Endometrial microvascular endothelial cells (primary cell): ENCODE measurements around the gene FIGNL1. TPM values are rescaled to one million over a fixed set of nuclear protein-coding genes. Genes with fewer than 3 reads are reported as not detected.
"Not testable (repeated sequence)": the region's sequence is repeated elsewhere in the genome, so short reads cannot be mapped to it uniquely, and the experiment has no call there.

Experiments
- in situ Hi-C: cut with HindIII; loops from 2 replicates; pipeline ENCODE4 v1.10.0; 2017; ENCODE audit warnings: low sequenced_read_pairs, low pct_unique_long_range_greater_than_20kb; ENCODE audit errors: inconsistent ontology term
- total RNA-seq: library from RNA; depleted of rRNA; stranded (reverse); fragments of >200 nt; gene quantifications from one replicate; pipeline ENCODE4 v1.2.3, GENCODE V29; 2015; ENCODE audit errors: inconsistent ontology term

FIGNL1 gene
- total RNA-seq, 1 donor from 2014 or later = 37.4 TPM

DNA sequence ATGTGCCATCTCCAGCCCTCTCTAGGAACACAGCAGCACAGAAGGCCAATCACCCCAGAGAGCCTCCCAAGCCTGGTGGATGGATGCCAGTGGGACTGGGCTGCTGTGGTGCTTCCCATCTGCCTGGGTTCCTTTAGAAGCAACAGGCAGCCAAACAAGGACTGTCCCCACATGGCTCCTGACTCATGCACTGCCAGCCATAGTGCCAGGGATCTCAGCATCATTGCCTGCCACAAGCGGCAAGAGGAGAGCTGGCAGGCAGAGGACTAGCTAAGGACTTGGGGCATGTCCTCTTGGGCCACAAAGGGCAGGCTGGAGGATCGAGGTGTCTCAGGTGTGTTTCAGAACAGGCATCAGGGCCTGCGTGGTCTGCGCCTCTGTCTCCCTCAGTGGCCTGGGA is 23.4 kb upstream of the FIGNL1 start:
- in situ Hi-C loops = no loop called here

DNA sequence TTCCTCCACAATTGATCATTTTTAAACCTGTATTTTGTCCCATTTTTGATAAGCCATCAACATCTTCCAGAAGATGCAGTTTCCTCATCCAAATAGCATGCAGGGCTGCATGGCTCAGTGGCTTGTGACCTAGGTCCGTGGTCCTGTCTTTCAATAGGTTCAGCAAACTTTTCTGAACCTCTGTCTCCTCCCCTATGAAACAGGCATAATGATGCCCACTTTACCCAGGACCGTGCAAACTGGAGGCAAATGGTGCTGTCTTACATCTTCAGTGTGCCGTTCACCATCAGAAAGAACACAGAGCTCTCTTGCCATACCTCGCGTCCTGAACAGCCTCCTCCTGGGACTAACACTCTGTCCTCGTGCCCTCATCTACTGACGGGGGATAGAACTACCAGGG is 22.3 kb upstream of the FIGNL1 start:
- in situ Hi-C loops = no loop called here

DNA sequence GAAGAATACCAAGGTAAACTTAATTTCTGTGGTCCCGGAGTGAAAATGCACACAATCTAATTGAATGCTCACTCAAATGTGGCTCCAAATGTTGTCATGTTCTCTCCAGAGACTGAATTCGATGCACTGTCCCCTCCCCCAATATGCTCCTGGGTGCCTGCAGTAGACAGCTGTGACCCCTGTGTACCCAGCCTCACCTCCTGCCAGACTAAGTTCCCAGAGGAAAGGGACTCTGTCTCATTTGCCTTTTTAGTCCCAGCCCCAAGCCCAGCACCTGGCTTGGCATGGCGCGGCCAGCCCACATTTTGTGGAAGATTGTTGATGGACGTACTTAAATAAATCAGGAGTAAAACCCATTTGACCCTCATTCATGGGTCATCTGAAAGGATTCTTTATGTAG is 21.8 kb upstream of the FIGNL1 start:
- in situ Hi-C loops = no loop called here

DNA sequence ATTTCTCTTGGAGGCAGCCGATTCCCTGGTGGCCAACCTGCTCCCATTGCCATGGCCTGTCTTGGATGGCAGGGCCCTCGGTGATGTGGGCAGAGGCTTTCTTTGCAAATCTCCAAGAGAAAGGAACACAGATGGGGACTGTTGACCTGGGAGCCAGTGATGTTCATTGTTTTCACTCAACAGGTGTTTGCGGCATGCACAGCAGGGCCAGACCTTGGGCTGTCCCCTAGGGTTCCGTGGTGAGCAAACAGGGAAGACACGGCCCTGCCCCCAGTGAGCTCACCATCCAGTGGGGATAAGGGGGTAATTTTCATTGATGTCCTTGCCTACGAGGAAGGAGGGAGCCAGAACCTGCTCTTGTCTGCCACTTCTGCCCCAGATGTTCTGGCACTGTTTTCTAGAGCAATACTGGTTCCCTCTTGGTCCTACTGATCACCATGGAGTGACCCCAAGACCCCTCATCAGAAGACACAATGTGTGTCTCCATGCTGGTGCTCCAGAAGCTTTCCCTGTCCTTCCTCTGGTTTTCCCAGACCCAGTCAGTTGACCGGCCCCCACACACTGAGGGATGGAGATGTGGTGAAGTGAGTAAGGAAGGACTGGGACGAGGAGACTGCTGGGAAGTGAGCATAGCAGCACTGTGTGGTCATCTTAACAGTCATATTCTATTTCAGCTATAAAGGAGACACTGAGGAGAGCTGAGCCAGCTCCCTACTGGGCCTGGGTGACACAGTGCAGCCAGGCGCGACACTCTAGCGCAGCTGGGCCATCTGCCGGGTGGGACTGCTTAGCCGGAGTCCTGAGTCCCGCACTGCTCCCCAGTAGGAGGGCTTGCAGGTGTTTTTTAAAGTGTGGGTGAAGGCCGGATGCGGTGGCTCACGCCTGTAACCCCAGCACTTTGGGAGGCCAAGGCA is 20.4 kb upstream of the FIGNL1 start:
- in situ Hi-C loops = no loop called here

DNA sequence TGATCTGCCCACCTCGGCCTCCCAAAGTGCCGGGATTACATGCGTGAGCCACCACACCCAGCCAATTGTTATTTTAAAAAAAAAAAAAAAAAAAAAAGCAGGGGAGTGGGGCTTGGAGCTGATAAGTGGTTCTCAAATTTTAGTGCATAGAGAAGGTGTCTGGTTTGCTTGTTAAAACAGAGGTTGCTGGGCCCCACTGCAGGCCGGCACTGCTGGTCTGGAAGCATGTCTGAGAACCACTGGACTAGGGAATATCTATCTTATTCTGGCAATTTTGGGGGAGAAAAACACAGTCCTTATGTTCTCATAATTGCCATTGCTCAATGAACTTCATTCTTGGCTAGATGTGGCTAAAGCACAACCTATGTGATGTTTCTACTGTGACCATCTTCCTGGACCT is 19.0 kb upstream of the FIGNL1 start:
- in situ Hi-C loops = no loop called here

- in situ Hi-C loops = no loop called here
Measured at GRCh38 chr7:50467817-50468610, 17.9 kb upstream of the FIGNL1 start.

DNA sequence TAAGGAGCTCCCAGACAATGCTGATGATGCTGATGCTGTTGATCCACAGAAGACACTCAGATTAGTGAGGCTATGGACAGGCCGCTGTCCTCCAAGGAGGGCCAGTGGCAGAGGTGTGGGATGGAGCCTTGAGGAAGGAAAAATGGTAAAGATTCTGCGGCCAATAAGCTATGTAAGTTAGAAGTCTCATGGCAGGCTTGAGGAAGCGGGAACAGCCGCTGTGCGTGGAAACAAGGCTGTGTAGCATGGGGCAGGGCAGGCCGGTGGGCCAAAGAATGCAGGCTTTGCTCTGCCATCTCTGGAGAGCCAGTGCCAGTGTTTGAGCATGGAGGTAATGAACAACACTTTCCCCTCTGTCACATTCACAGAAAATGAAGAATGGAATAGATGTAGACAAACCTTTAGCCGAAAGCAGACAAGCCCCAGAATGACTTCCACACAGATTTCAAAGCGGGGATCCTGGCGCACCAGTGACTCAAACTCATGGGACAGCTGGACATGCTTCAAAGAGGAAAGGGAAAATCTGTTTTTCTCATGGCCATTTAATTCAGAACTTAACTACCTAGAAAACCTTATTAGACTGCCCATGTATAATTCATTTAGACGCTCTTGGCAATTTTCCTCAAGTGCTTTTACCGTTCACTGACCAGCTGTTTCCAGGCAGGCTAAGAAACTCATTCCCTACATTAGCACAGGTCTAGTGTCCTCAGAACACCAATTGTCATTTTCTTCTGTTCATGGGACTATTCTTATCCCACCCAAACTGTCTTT is 16.9 kb upstream of the FIGNL1 start:
- in situ Hi-C loops = no loop called here

- in situ Hi-C loops = no loop called here
Measured at GRCh38 chr7:50463035-50463434, 12.9 kb upstream of the FIGNL1 start.

DNA sequence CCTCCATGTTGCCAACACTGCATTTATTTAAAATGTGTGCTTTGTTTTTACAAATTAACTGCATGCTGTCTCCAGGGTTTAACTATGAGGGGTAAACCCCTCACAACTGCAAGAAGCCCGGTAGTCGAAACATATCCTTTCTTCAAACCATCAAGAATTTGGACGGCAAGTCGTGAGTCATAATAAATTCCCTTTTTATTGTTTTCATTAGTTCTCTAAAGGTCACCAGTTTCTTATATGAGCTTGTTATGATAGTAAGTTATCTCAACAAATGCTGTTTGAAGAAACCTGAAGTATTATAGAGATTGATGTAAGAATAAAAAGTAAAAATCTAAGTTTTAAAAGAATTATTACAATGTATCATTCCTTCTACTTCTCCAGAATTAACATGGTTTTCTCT is 12.2 kb upstream of the FIGNL1 start:
- in situ Hi-C loops = no loop called here

DNA sequence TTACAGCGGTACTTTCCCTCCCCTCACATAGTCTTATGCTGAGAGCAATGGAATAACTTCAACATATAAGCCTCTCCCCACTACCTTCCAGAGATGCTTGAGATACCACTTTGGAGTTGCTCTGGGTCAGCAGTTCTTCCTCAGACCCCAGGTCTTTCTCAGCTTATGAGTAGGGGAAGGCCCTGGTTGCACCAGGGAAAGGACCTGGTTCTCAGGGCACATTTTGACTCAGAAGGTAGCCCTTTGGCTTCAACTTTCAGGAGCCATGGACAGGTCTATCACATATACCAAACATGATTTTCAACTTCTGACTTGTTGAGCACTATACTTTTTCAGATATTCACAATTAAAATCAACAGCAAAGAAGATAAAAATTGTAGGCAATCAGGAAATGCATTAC is 11.5 kb upstream of the FIGNL1 start:
- in situ Hi-C loops = no loop called here

GRCh38 chr7:50459183-50459582 is 9.0 kb upstream of the FIGNL1 start:
- in situ Hi-C loops = not testable (repeated sequence)

DNA sequence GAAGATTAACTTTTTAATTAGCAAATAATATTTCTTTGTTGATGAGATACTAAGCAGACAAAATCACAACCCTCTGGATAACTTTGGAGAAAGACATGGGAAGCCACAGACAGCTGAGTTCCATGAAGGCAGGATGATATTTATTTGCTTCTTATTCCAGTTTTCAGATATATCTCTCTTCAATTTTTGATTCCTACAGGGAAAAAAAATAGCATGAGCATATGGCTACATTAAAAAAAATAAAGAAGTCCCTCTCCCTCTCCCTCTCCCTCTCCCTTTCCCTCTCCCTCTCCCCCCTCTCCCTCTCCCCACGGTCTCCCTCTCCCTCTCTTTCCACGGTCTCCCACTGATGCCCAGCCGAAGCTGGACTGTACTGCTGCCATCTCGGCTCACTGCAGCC is 8.5 kb upstream of the FIGNL1 start:
- in situ Hi-C loops = not testable (repeated sequence)

GRCh38 chr7:50456371-50457123 is 6.4 kb upstream of the FIGNL1 start:
- in situ Hi-C loops = no loop called here

DNA sequence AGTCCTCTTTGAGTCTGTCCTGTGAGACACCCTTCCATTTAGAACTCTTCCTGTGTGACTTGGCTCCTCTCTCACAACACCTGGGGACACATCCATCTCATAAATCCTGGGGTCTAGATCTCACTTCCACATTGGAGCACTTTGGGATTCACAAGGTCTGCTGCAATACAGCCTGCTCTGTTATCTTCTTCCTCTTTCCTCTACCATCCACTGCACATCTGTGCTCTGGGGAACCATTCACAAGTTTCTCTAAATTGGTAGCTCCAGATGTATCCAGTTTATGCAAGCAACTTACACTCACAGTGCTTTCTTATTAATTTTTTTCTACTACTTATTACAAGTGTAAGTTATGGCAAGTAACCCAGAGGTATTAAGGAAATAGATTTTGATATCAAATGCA is 5.5 kb upstream of the FIGNL1 start:
- in situ Hi-C loops = no loop called here

DNA sequence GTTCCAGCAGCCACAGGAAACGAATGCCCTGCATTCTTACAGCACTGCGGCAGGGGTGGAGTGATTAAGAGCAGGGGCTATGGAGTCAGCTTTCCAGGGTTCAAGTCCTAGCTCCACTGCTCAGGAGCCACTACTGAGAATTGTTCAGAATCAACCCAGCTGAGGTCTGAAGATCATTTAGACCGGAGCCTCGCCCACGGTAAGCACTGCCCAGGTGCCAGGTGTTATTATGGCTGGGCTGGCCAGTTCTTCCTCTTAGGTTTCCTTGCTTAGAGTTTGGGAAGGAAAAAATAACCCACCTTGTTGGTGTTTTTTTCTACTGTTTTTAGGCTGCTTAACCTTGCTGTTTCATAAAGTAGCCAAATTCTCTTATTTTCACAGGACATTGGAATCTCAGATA is 4.8 kb upstream of the FIGNL1 start:
- in situ Hi-C loops = no loop called here

- in situ Hi-C loops = no loop called here
Measured at GRCh38 chr7:50450590-50451032, 461 bp upstream of the FIGNL1 start.

DNA sequence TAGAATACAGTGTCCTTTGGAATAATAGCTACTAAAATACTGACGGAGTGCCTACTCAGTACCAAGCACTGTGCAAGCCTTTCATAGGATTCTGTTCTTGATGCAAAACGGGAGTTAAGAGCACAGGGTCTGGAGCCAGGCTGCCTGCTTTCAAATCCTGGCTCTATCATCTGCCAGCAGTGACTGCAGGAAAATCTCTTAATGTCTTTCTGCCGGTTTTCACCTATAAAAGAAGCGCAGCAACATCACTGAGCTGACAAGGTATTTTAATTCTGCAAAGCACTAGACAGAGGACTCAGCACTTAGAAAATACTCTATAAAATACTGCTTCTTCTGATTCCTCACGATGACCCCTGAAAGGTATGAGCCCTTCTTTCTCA is 659 bp downstream of the FIGNL1 start:
- in situ Hi-C loops = loop anchor here (25.0 kb wide), 1 partner anchor 688 kb away; no protein-coding TSS in a partner anchor

- in situ Hi-C loops = loop anchor here (25.0 kb wide), 1 partner anchor 688 kb away; no protein-coding TSS in a partner anchor
Measured at GRCh38 chr7:50448823-50449222, 1.3 kb downstream of the FIGNL1 start.
